ENCODE data around the gene KCNQ1. TPM values are rescaled to one million over a fixed set of nuclear protein-coding genes. Genes with fewer than 3 reads are reported as not detected.
A peak's percentile ranks its signal among the peaks of the same experiment; 100 is the strongest.

The KCNQ1 gene
- total RNA-seq, 2 experiments from 2014 or later: 4.3 to 9.2 TPM

GRCh38 chr11:2750101-2750681, 305.4 kb downstream of the KCNQ1 start:
- no peak for DNase-seq
- no peak overlapping the region for H3K27ac Mint-ChIP-seq

GRCh38 chr11:2750682-2751522, 306.1 kb downstream of the KCNQ1 start:
- H3K4me3 Mint-ChIP-seq: no peak overlapping the region
- no peak overlapping the region for H3K27ac Mint-ChIP-seq
- ATAC-seq: no peak
- peaks cover 3% of the 10 kb centered on the region for H3K4me1 Mint-ChIP-seq
- DNase-seq: no peak
- H3K27me3 Mint-ChIP-seq: no peaks in the 10 kb centered on the region
- CTCF ChIA-PET: interaction anchor here (1.6 kb wide), 1 partner anchor 137 kb away, joined by 4 read pairs; no protein-coding TSS in a partner anchor
- peaks cover 2% of the 10 kb centered on the region for H3K9me3 Mint-ChIP-seq (ENCODE audit: low read depth)
- H3K36me3 Mint-ChIP-seq: no peaks in the 10 kb centered on the region

More at GRCh38 chr11:2750101-2750681, 305.4 kb downstream of the KCNQ1 start:
- no peaks in the 10 kb centered on the region for H3K27me3 Mint-ChIP-seq
- H3K4me1 Mint-ChIP-seq: peaks cover 3% of the 10 kb centered on the region
- no peak overlapping the region for H3K4me3 Mint-ChIP-seq
- peaks cover 2% of the 10 kb centered on the region for H3K9me3 Mint-ChIP-seq (ENCODE audit: low read depth)
- no peaks in the 10 kb centered on the region for H3K36me3 Mint-ChIP-seq
- CTCF ChIA-PET: interaction anchor here (1.6 kb wide), 1 partner anchor 137 kb away, joined by 4 read pairs; no protein-coding TSS in a partner anchor
- ATAC-seq: no peak

- Mint-ChIP-seq H3K9me3 (ENCODE audit: low read depth) (peaks cover 2% of the 10 kb centered on the region), H3K4me3 (no peak overlapping the region), H3K27ac (no peak overlapping the region), H3K4me1 (peaks cover 3% of the 10 kb centered on the region), H3K36me3 (no peaks in the 10 kb centered on the region), H3K27me3 (no peaks in the 10 kb centered on the region)
- CTCF ChIA-PET: interaction anchor here (1.6 kb wide), 1 partner anchor 136 kb away, joined by 4 read pairs; no protein-coding TSS in a partner anchor
- DNase-seq (no peak), ATAC-seq (no peak)
These were observed 306.9 kb downstream of the KCNQ1 start for GRCh38 chr11:2751523-2752203.

GRCh38 chr11:2752204-2752770, 307.5 kb downstream of the KCNQ1 start:
- ATAC-seq (no peak), DNase-seq (no peak)
- Mint-ChIP-seq H3K4me3 (no peak overlapping the region), H3K27ac (no peak overlapping the region), H3K9me3 (ENCODE audit: low read depth) (peaks cover 2% of the 10 kb centered on the region), H3K4me1 (peaks cover 3% of the 10 kb centered on the region), H3K27me3 (no peaks in the 10 kb centered on the region), H3K36me3 (no peaks in the 10 kb centered on the region)
- CTCF ChIA-PET: no interaction called here

- H3K4me3 Mint-ChIP-seq: no peak overlapping the region
- no peaks in the 10 kb centered on the region for H3K36me3 Mint-ChIP-seq
- peaks cover 2% of the 10 kb centered on the region for H3K9me3 Mint-ChIP-seq (ENCODE audit: low read depth)
- CTCF ChIA-PET: no interaction called here
- H3K4me1 Mint-ChIP-seq: peaks cover 3% of the 10 kb centered on the region
- ATAC-seq: no peak
- H3K27ac Mint-ChIP-seq: no peak overlapping the region
- no peaks in the 10 kb centered on the region for H3K27me3 Mint-ChIP-seq
- no peak for DNase-seq
These were observed 308.1 kb downstream of the KCNQ1 start for GRCh38 chr11:2752923-2753322.

GRCh38 chr11:2754008-2754407, 309.2 kb downstream of the KCNQ1 start:
- Mint-ChIP-seq H3K4me1 (peaks cover 3% of the 10 kb centered on the region), H3K36me3 (no peaks in the 10 kb centered on the region), H3K27ac (no peak overlapping the region), H3K9me3 (ENCODE audit: low read depth) (peaks cover 2% of the 10 kb centered on the region), H3K27me3 (no peaks in the 10 kb centered on the region), H3K4me3 (no peak overlapping the region)
- ATAC-seq: no peak
- no peak for DNase-seq
- CTCF ChIA-PET: no interaction called here

GRCh38 chr11:2755071-2755470, 310.3 kb downstream of the KCNQ1 start:
- CTCF ChIA-PET: no interaction called here
- Mint-ChIP-seq H3K27me3 (no peaks in the 10 kb centered on the region), H3K4me1 (peaks cover 3% of the 10 kb centered on the region), H3K9me3 (ENCODE audit: low read depth) (peaks cover 2% of the 10 kb centered on the region), H3K27ac (no peak overlapping the region), H3K36me3 (no peaks in the 10 kb centered on the region), H3K4me3 (no peak overlapping the region)
- DNase-seq (no peak), ATAC-seq (no peak)

GRCh38 chr11:2758751-2759150, 313.9 kb downstream of the KCNQ1 start:
- Mint-ChIP-seq H3K36me3 (no peaks in the 10 kb centered on the region), H3K4me3 (no peak overlapping the region), H3K4me1 (peaks cover 2% of the 10 kb centered on the region), H3K27me3 (no peaks in the 10 kb centered on the region), H3K27ac (no peak overlapping the region), H3K9me3 (ENCODE audit: low read depth) (peaks cover 2% of the 10 kb centered on the region)
- ATAC-seq: no peak
- CTCF ChIA-PET: no interaction called here
- DNase-seq: no peak

- H3K4me1 Mint-ChIP-seq: no peaks in the 10 kb centered on the region
- H3K27me3 Mint-ChIP-seq: no peaks in the 10 kb centered on the region
- peak; percentile 22 for DNase-seq
- no peak for ATAC-seq
- no peaks in the 10 kb centered on the region for H3K36me3 Mint-ChIP-seq
- no peaks in the 10 kb centered on the region for H3K9me3 Mint-ChIP-seq (ENCODE audit: low read depth)
- no peak overlapping the region for H3K4me3 Mint-ChIP-seq
- CTCF ChIA-PET: no interaction called here
- H3K27ac Mint-ChIP-seq: no peak overlapping the region
These were observed 314.7 kb downstream of the KCNQ1 start for GRCh38 chr11:2759228-2760195.

- DNase-seq (peak; percentile 19), ATAC-seq (no peak)
- Mint-ChIP-seq H3K9me3 (ENCODE audit: low read depth) (no peaks in the 10 kb centered on the region), H3K4me3 (no peak overlapping the region), H3K36me3 (no peaks in the 10 kb centered on the region), H3K27me3 (peaks cover 3% of the 10 kb centered on the region), H3K27ac (no peak overlapping the region), H3K4me1 (no peaks in the 10 kb centered on the region)
- CTCF ChIA-PET: no interaction called here
These were observed 315.5 kb downstream of the KCNQ1 start for GRCh38 chr11:2760196-2760871.

- no peak overlapping the region for H3K27ac Mint-ChIP-seq
- peaks cover 10% of the 10 kb centered on the region for H3K27me3 Mint-ChIP-seq
- no peaks in the 10 kb centered on the region for H3K9me3 Mint-ChIP-seq (ENCODE audit: low read depth)
These were observed 316.6 kb downstream of the KCNQ1 start for GRCh38 chr11:2761131-2762030.

More at GRCh38 chr11:2761131-2762030, 316.6 kb downstream of the KCNQ1 start:
- Mint-ChIP-seq H3K4me3 (no peak overlapping the region), H3K36me3 (no peaks in the 10 kb centered on the region), H3K4me1 (no peaks in the 10 kb centered on the region)
- CTCF ChIA-PET: no interaction called here
- ATAC-seq: no peak
- DNase-seq: peak; percentile 19
